Activated CD8-positive, alpha-beta T cell treated with anti-CD3 and anti-CD28 coated beads for 36 hours (primary cell): ENCODE results near the gene NEAT1. TPM values are rescaled to one million over a fixed set of nuclear protein-coding genes. Genes with fewer than 3 reads are reported as not detected.
A peak's percentile ranks its signal among the peaks of the same experiment; 100 is the strongest.
"Not testable (repeated sequence)": the region's sequence is repeated elsewhere in the genome, so short reads cannot be mapped to it uniquely, and the experiment has no call there.

Experiments used
- ATAC-seq: fragments of 200-7000 bp; cut with Tn5 transposase; one replicate; pipeline ENCODE4 v1.10.0; 2021; ENCODE audit warnings: mild to moderate bottlenecking, moderate library complexity
- CTCF ChIA-PET: fragments of 350-600 bp; sonication (Branson Sonifier 250); formaldehyde crosslinking; loops from one replicate; lab custom pipeline; 2021; ENCODE audit warnings: antibody characterized with exemption; lab: Charles Lee
- POLR2A ChIA-PET: fragments of 350-600 bp; sonication (Branson Sonifier 250); formaldehyde crosslinking; loops from one replicate; lab custom pipeline; 2021; ENCODE audit warnings: antibody characterized with exemption; lab: Charles Lee
- DNase-seq: peaks from one replicate; pipeline ENCODE4 v3.0.0-alpha.2; 2020
- H3K27ac Mint-ChIP-seq: one replicate; pipeline ENCODE4 v1.8.0; 2021; ENCODE audit warnings: mild to moderate bottlenecking, mixed read lengths
- H3K27me3 Mint-ChIP-seq: one replicate; pipeline ENCODE4 v1.8.0; 2021; ENCODE audit warnings: mixed read lengths
- H3K36me3 Mint-ChIP-seq: one replicate; pipeline ENCODE4 v1.8.0; 2021; ENCODE audit warnings: low read depth, mixed read lengths
- H3K4me1 Mint-ChIP-seq: one replicate; pipeline ENCODE4 v1.8.0; 2021; ENCODE audit warnings: low read depth, mixed read lengths
- H3K4me3 Mint-ChIP-seq: one replicate; pipeline ENCODE4 v1.8.0; 2021; ENCODE audit warnings: mild to moderate bottlenecking, moderate library complexity, mixed read lengths
- H3K9me3 Mint-ChIP-seq: one replicate; pipeline ENCODE4 v1.8.0; 2021; ENCODE audit warnings: mixed read lengths
- intact Hi-C: fragments of 100-400 bp; cut with micrococcal nuclease; formaldehyde crosslinking; loops from one replicate; pipeline ENCODE4 v1.10.0; 2022
- total RNA-seq, 2 experiments: library from RNA; stranded (reverse); gene quantifications; one replicate each; pipeline ENCODE4 v1.2.3, GENCODE V29; 2021
- TF ChIP-seq, protein P1 (sequence below): fragments of 200-600 bp; IDR thresholded peaks from one replicate; pipeline ENCODE4 v1.8.0; 2022; ENCODE audit warnings: antibody characterized with exemption, mild to moderate bottlenecking

Gene NEAT1
- total RNA-seq, 2 experiments from 2014 or later = 313 to 358 TPM

DNA sequence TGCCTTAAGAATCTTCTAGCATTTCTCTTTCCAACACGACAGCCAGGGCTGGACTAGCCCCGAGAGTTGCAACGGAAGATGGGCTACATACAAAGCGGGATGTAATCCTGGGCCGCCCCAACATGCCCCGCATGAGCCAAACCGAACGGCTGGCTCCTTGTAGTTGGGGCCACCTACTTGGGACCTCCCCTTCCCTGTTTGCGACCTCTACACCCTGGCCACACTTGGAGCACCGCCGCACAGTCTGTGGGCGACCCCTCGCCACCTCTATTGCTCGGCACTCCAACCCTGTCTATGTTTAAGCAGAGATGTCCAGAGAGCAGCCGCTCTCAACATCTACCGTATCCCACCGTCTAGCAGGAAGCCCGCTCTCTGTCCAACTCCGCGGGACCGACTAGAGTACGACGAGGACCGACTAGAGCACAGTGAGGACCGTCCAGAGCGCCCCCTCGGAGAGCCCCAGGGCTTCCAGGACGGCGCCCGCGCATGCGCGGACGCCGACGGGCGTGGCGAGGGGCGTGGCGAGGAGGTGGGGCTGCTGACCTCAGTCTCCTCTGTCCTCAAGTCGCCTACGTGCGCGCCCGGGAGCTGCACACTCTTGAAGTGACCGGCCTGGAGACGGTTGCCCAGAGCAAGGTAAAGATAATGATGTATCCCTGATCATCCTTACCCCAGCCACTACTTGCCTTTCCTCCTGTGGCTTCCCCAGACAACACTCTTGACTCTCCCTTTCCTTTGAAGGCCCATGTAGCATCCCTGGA lies 32.3 kb downstream of the NEAT1 start:
- Mint-ChIP-seq H3K4me3 (peak overlapping the region; percentile 95), H3K36me3 (peaks cover 5% of the 10 kb centered on the region), H3K9me3 (no peaks in the 10 kb centered on the region), H3K27ac (peak overlapping the region; percentile 83), H3K27me3 (no peaks in the 10 kb centered on the region), H3K4me1 (peaks cover 27% of the 10 kb centered on the region)
- POLR2A ChIA-PET = interaction anchor here (0.6 to 2.0 kb wide), 6 partner anchors 32 to 52 kb away, joined by 4 to 9 read pairs (median 5); partner anchors contain the start of genes MALAT1 and NEAT1
- intact Hi-C loops = no loop called here
- peak; percentile 90 for DNase-seq
- ATAC-seq = peak; percentile 97
- CTCF ChIA-PET = interaction anchor here (0.6 to 1.1 kb wide), 4 partner anchors 17 to 138 kb away, joined by 3 to 4 read pairs (median 3); no protein-coding TSS in a partner anchor
- TF ChIP-seq, protein P1, sequence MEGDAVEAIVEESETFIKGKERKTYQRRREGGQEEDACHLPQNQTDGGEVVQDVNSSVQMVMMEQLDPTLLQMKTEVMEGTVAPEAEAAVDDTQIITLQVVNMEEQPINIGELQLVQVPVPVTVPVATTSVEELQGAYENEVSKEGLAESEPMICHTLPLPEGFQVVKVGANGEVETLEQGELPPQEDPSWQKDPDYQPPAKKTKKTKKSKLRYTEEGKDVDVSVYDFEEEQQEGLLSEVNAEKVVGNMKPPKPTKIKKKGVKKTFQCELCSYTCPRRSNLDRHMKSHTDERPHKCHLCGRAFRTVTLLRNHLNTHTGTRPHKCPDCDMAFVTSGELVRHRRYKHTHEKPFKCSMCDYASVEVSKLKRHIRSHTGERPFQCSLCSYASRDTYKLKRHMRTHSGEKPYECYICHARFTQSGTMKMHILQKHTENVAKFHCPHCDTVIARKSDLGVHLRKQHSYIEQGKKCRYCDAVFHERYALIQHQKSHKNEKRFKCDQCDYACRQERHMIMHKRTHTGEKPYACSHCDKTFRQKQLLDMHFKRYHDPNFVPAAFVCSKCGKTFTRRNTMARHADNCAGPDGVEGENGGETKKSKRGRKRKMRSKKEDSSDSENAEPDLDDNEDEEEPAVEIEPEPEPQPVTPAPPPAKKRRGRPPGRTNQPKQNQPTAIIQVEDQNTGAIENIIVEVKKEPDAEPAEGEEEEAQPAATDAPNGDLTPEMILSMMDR = no peak

DNA sequence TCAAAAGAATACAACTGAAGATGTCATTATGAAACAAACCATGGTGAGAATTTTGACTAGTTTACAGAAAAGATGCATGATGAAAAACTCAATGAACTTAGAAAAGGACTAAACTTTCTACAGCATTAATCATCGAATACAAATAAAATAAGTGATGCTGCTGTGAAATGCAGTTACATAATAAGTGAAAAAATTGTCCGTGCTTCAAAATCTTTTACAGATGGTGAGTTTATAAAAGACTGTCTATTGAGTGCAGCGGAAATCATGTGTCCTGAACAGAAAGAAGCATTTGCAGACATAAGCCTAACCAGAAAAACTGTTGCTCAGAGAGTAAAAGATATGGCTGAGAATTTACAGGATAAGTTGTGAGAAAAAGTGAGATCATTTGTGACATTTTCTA lies 33.8 kb downstream of the NEAT1 start:
- Mint-ChIP-seq H3K9me3 (no peaks in the 10 kb centered on the region), H3K4me3 (peak overlapping the region; percentile 95), H3K36me3 (peaks cover 5% of the 10 kb centered on the region), H3K4me1 (peaks cover 27% of the 10 kb centered on the region), H3K27ac (peak overlapping the region; percentile 53), H3K27me3 (no peaks in the 10 kb centered on the region)
- ATAC-seq (no peak), DNase-seq (no peak)
- TF ChIP-seq, protein P1 = no peak
- POLR2A ChIA-PET = interaction anchor here (1.6 kb wide), 1 partner anchor 41 kb away, joined by 6 read pairs; no protein-coding TSS in a partner anchor
- CTCF ChIA-PET = interaction anchor here (1.3 kb wide), 1 partner anchor 13 kb away, joined by 3 read pairs; no protein-coding TSS in a partner anchor
- intact Hi-C loops = no loop called here

DNA sequence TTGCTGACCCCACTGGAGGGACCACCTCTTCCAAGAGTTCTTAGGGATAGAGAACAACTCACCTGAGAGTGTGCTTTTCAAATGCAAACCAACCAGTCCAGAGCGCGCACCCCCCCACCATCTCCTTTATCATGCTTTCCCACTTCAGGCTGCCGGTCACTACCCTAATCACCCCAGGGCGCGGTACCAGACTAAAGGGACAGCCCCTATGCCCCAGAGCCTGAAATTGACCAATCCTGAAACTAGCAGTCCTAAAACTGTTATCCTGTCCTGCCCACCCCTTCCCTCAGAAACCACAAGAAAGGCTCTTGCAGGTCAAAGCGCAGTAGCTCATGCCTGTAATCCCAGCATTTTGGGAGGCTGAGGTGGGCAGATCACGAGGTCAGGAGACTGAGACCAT lies 37.0 kb downstream of the NEAT1 start:
- intact Hi-C loops = no loop called here
- H3K36me3 Mint-ChIP-seq = peaks cover 5% of the 10 kb centered on the region
- no peak overlapping the region for H3K4me3 Mint-ChIP-seq
- CTCF ChIA-PET = no interaction called here
- H3K27ac Mint-ChIP-seq = no peak overlapping the region
- ATAC-seq (no peak), DNase-seq (no peak)
- H3K27me3 Mint-ChIP-seq = no peaks in the 10 kb centered on the region
- POLR2A ChIA-PET = interaction anchor here (0.9 to 2.8 kb wide), 6 partner anchors 16 to 45 kb away, joined by 3 to 14 read pairs (median 4); partner anchors contain the start of gene MALAT1
- TF ChIP-seq, protein P1 = no peak
- peaks cover 22% of the 10 kb centered on the region for H3K4me1 Mint-ChIP-seq
- no peaks in the 10 kb centered on the region for H3K9me3 Mint-ChIP-seq

DNA sequence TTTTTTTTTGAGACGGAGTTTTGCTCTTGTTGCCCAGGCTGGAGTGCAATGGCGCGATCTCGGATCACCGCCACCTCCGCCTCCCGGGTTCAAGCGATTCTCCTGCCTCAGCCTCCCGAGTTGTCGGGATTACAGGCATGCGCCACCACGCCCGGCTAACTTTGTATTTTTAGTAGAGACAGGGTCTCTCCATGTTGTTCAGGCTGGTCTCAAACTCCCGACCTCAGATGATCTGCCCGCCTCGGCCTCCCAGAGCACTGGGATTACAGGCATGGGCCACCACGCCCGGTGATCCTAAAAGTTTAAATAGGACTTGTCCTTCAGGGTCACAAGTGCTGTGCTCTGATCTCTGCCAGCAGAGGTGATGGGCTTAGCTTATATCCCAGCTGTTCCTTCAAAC lies 42.9 kb downstream of the NEAT1 start:
- H3K4me3 Mint-ChIP-seq, H3K27ac Mint-ChIP-seq, H3K9me3 Mint-ChIP-seq, H3K27me3 Mint-ChIP-seq, intact Hi-C loops, H3K4me1 Mint-ChIP-seq, DNase-seq, H3K36me3 Mint-ChIP-seq, ATAC-seq: not testable (repeated sequence)
- ChIA-PET POLR2A (interaction anchor here (1.0 to 1.5 kb wide), 7 partner anchors 11 to 48 kb away, joined by 3 to 7 read pairs (median 4); partner anchors contain the start of gene NEAT1), CTCF (interaction anchor here (0.8 kb wide), 1 partner anchor 49 kb away, joined by 4 read pairs; no protein-coding TSS in a partner anchor)

DNA sequence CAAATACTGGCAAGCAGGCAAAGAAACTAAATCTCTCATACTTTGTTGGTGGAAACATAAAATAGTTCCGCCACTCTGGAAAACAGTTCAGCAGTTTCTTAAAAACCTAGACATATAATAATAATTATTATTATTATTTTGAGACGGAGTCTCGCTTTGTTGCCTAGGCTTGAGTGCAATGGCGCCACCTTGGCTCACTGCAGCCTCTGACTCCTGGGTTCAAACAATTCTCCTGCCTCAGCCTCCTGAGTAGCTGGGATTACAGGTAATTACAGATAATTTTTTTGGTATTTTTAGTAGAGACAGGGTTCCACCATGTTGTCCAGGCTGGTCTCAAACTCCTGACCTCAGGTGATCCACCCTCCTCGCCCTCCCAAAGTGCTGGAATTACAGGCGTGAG lies 44.7 kb downstream of the NEAT1 start:
- H3K36me3 Mint-ChIP-seq, H3K9me3 Mint-ChIP-seq, H3K27ac Mint-ChIP-seq, DNase-seq, ATAC-seq, intact Hi-C loops, H3K4me3 Mint-ChIP-seq, H3K27me3 Mint-ChIP-seq: not testable (repeated sequence)
- POLR2A ChIA-PET = interaction anchor here (1.7 to 15.0 kb wide), 2 partner anchors 34 to 44 kb away, joined by 6 to 687 read pairs; partner anchors contain the start of gene MALAT1
- peaks cover 22% of the 10 kb centered on the region for H3K4me1 Mint-ChIP-seq
- CTCF ChIA-PET = interaction anchor here (1.0 kb wide), 1 partner anchor 53 kb away, joined by 3 read pairs; no protein-coding TSS in a partner anchor
